ENCODE measurements around the gene NUP93.

- TF ChIP-seq CTCF (IDR thresholded peaks at IDR 0.05; ENCODE audit: low read length) (peak; percentile 41), EZH2 (optimal IDR thresholded peaks at IDR 0.05; ENCODE audit: low read depth, low read length) (no peak), EZH2phosphoT487 (IDR thresholded peaks at IDR 0.05; ENCODE audit: low read length) (no peak)
Measured at GRCh38 chr16:56851671-56852400, 121.9 kb downstream of the NUP93 start.

Measured in MM.1S (cell line).